BLaER1 (cell line): ENCODE results near the gene ABL2.

Experiments
- H3K27ac ChIP-seq: shearing (Covaris generic); formaldehyde crosslinking; 2 replicates; pipeline ENCODE4 v1.8.1; 2022
- H3K27me3 ChIP-seq: shearing (Covaris generic); formaldehyde crosslinking; 2 replicates; pipeline ENCODE4 v1.8.1; 2022
- H3K36me3 ChIP-seq: shearing (Covaris generic); formaldehyde crosslinking; 2 replicates; pipeline ENCODE4 v1.8.1; 2022
- H3K4me1 ChIP-seq: shearing (Covaris generic); formaldehyde crosslinking; 2 replicates; pipeline ENCODE4 v1.8.1; 2022
- H3K4me2 ChIP-seq: shearing (Covaris generic); formaldehyde crosslinking; 2 replicates; pipeline ENCODE4 v1.8.1; 2022
- H3K4me3 ChIP-seq: shearing (Covaris generic); formaldehyde crosslinking; 2 replicates; pipeline ENCODE4 v1.8.1; 2022
- H3K9ac ChIP-seq: shearing (Covaris generic); formaldehyde crosslinking; 2 replicates; pipeline ENCODE4 v1.8.1; 2022
- H3K9me3 ChIP-seq: shearing (Covaris generic); formaldehyde crosslinking; 2 replicates; pipeline ENCODE4 v1.8.1; 2022
- H4K20me1 ChIP-seq: shearing (Covaris generic); formaldehyde crosslinking; 2 replicates; pipeline ENCODE4 v1.8.1; 2022
- Cebpa-rat ChIP-seq: shearing (Covaris generic); IDR thresholded peaks from 2 replicates; pipeline ENCODE4 v1.8.1; 2022

ABL2 gene

DNA sequence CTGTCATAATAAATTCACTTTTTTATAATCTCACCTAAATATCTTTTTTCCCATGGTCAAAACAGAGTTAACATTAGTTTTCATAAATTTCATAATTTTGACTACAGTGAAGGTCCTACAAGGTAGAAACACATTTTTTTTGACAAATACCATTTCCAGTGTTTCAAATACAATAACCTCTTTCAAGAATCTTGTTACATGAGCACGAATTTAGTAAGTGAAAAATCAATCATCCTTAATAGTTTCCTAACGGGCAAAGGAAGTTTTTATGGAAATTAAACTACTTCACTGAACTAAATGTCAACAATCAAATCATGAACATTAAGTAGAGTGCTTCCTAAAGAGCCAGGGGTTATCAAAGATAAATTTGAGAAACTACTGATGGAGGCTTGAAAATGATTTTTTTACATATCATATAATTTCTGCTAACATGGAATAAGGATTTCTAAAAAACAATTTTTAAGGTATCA is 35.4 kb downstream of the ABL2 start:
- Histone ChIP-seq H3K36me3 (peaks cover 14% of the 10 kb centered on the region), H3K27ac (no peak overlapping the region), H3K9ac (no peak overlapping the region), H4K20me1 (peaks cover 24% of the 10 kb centered on the region; the same call in 1 of the 2 replicates), H3K4me3 (no peak overlapping the region), H3K4me1 (peaks cover 11% of the 10 kb centered on the region), H3K4me2 (no peak overlapping the region), H3K27me3 (no peaks in the 10 kb centered on the region), H3K9me3 (peaks cover 3% of the 10 kb centered on the region; the same call in 1 of the 2 replicates)
- no peak for TF ChIP-seq Cebpa-rat

- Histone ChIP-seq H3K9ac (no peak overlapping the region), H4K20me1 (peaks cover 15% of the 10 kb centered on the region; the same call in 1 of the 2 replicates)
These were observed 38.6 kb downstream of the ABL2 start for GRCh38 chr1:179190861-179191260.

DNA sequence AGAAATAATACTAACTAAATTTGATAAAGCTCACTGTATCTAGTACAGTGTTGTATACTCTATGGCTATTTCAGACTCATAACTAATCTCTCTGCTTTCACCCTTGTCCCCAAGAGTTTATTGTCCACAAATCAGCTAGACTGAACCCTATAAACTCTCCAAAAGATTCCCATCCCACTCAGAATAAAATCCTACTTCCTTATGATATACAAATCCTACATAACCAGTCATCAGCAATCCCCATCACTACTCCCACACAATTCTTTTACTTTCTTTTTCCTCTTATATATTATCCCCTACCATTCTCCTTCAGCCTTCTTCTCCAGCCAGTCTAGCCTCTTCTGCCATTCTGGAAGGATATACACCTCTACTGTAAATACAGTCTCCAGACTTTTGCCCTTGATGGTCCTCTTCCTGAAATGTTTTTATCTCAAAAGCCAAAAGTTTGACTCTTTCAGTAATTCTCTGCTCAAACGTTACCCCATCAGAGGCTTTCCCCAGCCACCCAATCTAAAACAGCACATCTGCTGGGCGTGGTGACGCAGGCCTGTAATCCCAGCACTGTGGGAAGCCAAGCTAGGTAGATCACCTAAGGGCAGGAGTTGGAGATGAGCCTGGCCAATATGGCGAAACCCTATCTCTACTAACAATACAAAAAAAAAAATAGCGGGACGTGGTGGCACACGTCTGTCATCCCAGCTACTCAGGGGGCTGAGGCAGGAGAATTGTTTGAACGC is 41.6 kb downstream of the ABL2 start:
- H3K9me3 ChIP-seq: peaks cover 3% of the 10 kb centered on the region; the same call in 1 of the 2 replicates
- peaks cover 16% of the 10 kb centered on the region for H4K20me1 ChIP-seq
- peaks cover 9% of the 10 kb centered on the region for H3K36me3 ChIP-seq
- H3K4me3 ChIP-seq: no peak overlapping the region
- H3K27ac ChIP-seq: no peak overlapping the region
- no peak overlapping the region for H3K4me2 ChIP-seq
- H3K4me1 ChIP-seq: peaks cover 11% of the 10 kb centered on the region
- H3K27me3 ChIP-seq: no peaks in the 10 kb centered on the region
- no peak for TF ChIP-seq Cebpa-rat
- H3K9ac ChIP-seq: no peak overlapping the region

More at GRCh38 chr1:179190861-179191260, 38.6 kb downstream of the ABL2 start:
- Histone ChIP-seq H3K36me3 (peaks cover 14% of the 10 kb centered on the region), H3K4me1 (peaks cover 11% of the 10 kb centered on the region), H3K9me3 (peaks cover 3% of the 10 kb centered on the region; the same call in 1 of the 2 replicates), H3K4me3 (no peak overlapping the region), H3K4me2 (peak overlapping the region; percentile 61), H3K27ac (no peak overlapping the region), H3K27me3 (no peaks in the 10 kb centered on the region)
- no peak for TF ChIP-seq Cebpa-rat

- Histone ChIP-seq H3K9me3 (peaks cover 3% of the 10 kb centered on the region; the same call in 1 of the 2 replicates), H3K36me3 (peaks cover 9% of the 10 kb centered on the region), H3K4me2 (no peak overlapping the region), H3K27me3 (no peaks in the 10 kb centered on the region), H3K27ac (no peak overlapping the region), H4K20me1 (peaks cover 12% of the 10 kb centered on the region), H3K4me1 (peaks cover 11% of the 10 kb centered on the region), H3K4me3 (no peak overlapping the region), H3K9ac (no peak overlapping the region)
- TF ChIP-seq Cebpa-rat: no peak
These were observed 42.4 kb downstream of the ABL2 start for GRCh38 chr1:179187043-179187442.

- TF ChIP-seq Cebpa-rat: no peak
- H3K27ac ChIP-seq: no peak overlapping the region
- no peak overlapping the region for H3K4me2 ChIP-seq
- no peak overlapping the region for H3K4me3 ChIP-seq
- H3K36me3 ChIP-seq: peaks cover under 1% of the 10 kb centered on the region
- H3K9ac ChIP-seq: no peak overlapping the region
- H3K4me1 ChIP-seq: no peaks in the 10 kb centered on the region
- no peaks in the 10 kb centered on the region for H3K27me3 ChIP-seq
- H4K20me1 ChIP-seq: peaks cover 28% of the 10 kb centered on the region
- no peaks in the 10 kb centered on the region for H3K9me3 ChIP-seq
These were observed 45.1 kb downstream of the ABL2 start for GRCh38 chr1:179184403-179184802.

GRCh38 chr1:179183857-179184256 is 45.6 kb downstream of the ABL2 start:
- no peak for TF ChIP-seq Cebpa-rat
- no peak overlapping the region for H3K27ac ChIP-seq
- no peak overlapping the region for H3K4me3 ChIP-seq
- no peak overlapping the region for H3K4me2 ChIP-seq
- no peaks in the 10 kb centered on the region for H3K9me3 ChIP-seq
- no peaks in the 10 kb centered on the region for H3K4me1 ChIP-seq
- H3K27me3 ChIP-seq: no peaks in the 10 kb centered on the region
- H3K9ac ChIP-seq: no peak overlapping the region
- peaks cover 29% of the 10 kb centered on the region for H4K20me1 ChIP-seq
- H3K36me3 ChIP-seq: no peaks in the 10 kb centered on the region

DNA sequence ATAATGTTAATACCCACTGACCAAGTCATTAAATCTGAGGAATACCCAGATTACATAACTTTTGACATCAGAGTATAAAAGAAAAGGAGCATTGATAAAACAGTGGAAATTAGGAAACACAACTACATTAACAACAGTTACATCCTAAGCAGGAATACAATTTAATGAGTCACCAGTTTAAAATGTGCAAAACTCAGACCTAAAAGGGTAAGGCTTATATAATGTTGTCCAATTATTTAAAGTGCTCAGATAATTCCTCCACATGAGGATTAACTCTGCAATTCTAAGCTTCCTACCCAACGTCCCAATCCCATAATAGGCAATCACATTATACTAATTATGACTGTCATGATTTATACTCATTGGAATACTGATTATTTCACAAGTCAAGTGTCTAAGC is 50.5 kb downstream of the ABL2 start:
- no peaks in the 10 kb centered on the region for H3K9me3 ChIP-seq
- H3K27ac ChIP-seq: no peak overlapping the region
- H3K27me3 ChIP-seq: no peaks in the 10 kb centered on the region
- no peak overlapping the region for H3K9ac ChIP-seq
- H4K20me1 ChIP-seq: peaks cover 51% of the 10 kb centered on the region
- H3K4me1 ChIP-seq: no peaks in the 10 kb centered on the region
- H3K36me3 ChIP-seq: no peaks in the 10 kb centered on the region
- H3K4me2 ChIP-seq: no peak overlapping the region
- no peak for TF ChIP-seq Cebpa-rat
- H3K4me3 ChIP-seq: no peak overlapping the region

- H3K27me3 ChIP-seq: no peaks in the 10 kb centered on the region
- no peak overlapping the region for H3K4me3 ChIP-seq
- TF ChIP-seq Cebpa-rat: no peak
- no peaks in the 10 kb centered on the region for H3K36me3 ChIP-seq
- H3K4me2 ChIP-seq: no peak overlapping the region
- H3K27ac ChIP-seq: no peak overlapping the region
- H3K4me1 ChIP-seq: no peaks in the 10 kb centered on the region
- H4K20me1 ChIP-seq: peaks cover 46% of the 10 kb centered on the region
- H3K9me3 ChIP-seq: no peaks in the 10 kb centered on the region
- H3K9ac ChIP-seq: no peak overlapping the region
These were observed 51.3 kb downstream of the ABL2 start for GRCh38 chr1:179178183-179178582.

DNA sequence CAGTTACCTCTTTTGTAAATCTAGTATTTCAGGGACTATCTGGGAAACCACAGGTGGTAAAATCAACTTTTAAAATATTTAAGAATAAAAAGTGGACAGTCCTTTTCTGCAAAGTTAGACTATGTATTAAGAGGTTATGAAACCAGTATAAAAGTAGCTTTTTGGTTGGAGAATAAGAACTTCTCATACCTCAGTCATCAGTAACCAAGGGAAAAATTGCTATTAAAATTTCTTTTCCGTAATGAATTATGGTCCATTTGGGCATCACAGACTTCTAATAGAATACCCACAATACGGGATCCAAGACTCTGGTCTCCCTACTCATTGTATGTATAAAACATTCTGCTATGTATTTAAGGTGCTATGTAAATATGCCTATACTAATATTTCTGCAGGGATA is 51.9 kb downstream of the ABL2 start:
- H3K4me1 ChIP-seq: no peaks in the 10 kb centered on the region
- H3K4me3 ChIP-seq: no peak overlapping the region
- 0 out of 2 replicates have a peak, but pooled peaks cover 4% of the 10 kb centered on the region for H3K36me3 ChIP-seq
- no peaks in the 10 kb centered on the region for H3K27me3 ChIP-seq
- H3K9ac ChIP-seq: no peak overlapping the region
- no peak overlapping the region for H3K4me2 ChIP-seq
- peaks cover 46% of the 10 kb centered on the region for H4K20me1 ChIP-seq
- no peaks in the 10 kb centered on the region for H3K9me3 ChIP-seq
- H3K27ac ChIP-seq: no peak overlapping the region
- no peak for TF ChIP-seq Cebpa-rat

GRCh38 chr1:179177182-179177581 is 52.3 kb downstream of the ABL2 start:
- H3K4me2 ChIP-seq: no peak overlapping the region
- TF ChIP-seq Cebpa-rat: no peak
- H3K9ac ChIP-seq: no peak overlapping the region

More at GRCh38 chr1:179177182-179177581, 52.3 kb downstream of the ABL2 start:
- no peak overlapping the region for H3K27ac ChIP-seq
- H3K36me3 ChIP-seq: 0 out of 2 replicates have a peak, but pooled peaks cover 4% of the 10 kb centered on the region
- H4K20me1 ChIP-seq: peaks cover 48% of the 10 kb centered on the region
- H3K9me3 ChIP-seq: no peaks in the 10 kb centered on the region
- no peaks in the 10 kb centered on the region for H3K27me3 ChIP-seq
- H3K4me3 ChIP-seq: no peak overlapping the region
- no peaks in the 10 kb centered on the region for H3K4me1 ChIP-seq
